ENCODE results near the gene TEC.

DNA sequence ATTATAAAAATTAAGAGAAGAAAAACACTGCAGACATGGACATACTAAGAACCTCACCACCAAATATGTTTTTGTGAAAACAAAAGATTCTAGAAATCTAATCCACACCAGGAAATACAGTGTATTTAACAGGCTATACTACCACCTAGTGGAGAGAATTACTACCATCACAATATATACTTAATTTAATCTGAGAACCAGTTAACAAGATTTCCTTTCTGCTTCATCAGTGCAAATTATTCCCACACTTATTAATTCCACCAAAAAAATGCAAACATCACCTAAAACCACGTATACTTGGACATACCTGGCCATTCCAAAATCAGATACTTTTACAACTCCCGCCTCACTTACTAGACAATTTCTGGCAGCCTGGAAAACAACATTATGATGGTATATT, 128.6 kb downstream of the TEC start:
- TF ChIP-seq, protein P1, sequence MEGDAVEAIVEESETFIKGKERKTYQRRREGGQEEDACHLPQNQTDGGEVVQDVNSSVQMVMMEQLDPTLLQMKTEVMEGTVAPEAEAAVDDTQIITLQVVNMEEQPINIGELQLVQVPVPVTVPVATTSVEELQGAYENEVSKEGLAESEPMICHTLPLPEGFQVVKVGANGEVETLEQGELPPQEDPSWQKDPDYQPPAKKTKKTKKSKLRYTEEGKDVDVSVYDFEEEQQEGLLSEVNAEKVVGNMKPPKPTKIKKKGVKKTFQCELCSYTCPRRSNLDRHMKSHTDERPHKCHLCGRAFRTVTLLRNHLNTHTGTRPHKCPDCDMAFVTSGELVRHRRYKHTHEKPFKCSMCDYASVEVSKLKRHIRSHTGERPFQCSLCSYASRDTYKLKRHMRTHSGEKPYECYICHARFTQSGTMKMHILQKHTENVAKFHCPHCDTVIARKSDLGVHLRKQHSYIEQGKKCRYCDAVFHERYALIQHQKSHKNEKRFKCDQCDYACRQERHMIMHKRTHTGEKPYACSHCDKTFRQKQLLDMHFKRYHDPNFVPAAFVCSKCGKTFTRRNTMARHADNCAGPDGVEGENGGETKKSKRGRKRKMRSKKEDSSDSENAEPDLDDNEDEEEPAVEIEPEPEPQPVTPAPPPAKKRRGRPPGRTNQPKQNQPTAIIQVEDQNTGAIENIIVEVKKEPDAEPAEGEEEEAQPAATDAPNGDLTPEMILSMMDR (IDR thresholded peaks at IDR 0.05) = peak; percentile 70
- no peak for TF ChIP-seq EZH2phosphoT487 (IDR thresholded peaks at IDR 0.05)
- TF ChIP-seq EZH2 (IDR thresholded peaks at IDR 0.05) = no peak

Measured in neural progenitor cell (in vitro differentiated cells).